GM20000 (cell line): ENCODE results near the gene CLMP.
"Not testable (repeated sequence)": the region's sequence is repeated elsewhere in the genome, so short reads cannot be mapped to it uniquely, and the experiment has no call there.

Experiments used
- DNase-seq: peaks from one replicate; pipeline ENCODE4 v3.0.0; 2012; ENCODE audit warnings: low spot score
- CTCF ChIP-seq: IDR thresholded peaks from 2 replicates; pipeline ENCODE4 v1.5.1; 2012; ENCODE audit warnings: mild to moderate bottlenecking, control low read depth; ENCODE audit errors: extremely low read depth, missing control alignments

The CLMP gene

GRCh38 chr11:123209591-123209990, 14.5 kb upstream of the CLMP start:
- TF ChIP-seq CTCF = no peak
- DNase-seq = no peak

GRCh38 chr11:123206791-123207434, 11.9 kb upstream of the CLMP start:
- no peak for DNase-seq
- no peak for TF ChIP-seq CTCF

GRCh38 chr11:123206055-123206454, 11.0 kb upstream of the CLMP start:
- not testable (repeated sequence) for DNase-seq

- no peak for TF ChIP-seq CTCF
- no peak for DNase-seq
These were observed 8.9 kb upstream of the CLMP start for GRCh38 chr11:123203934-123204333.

- no peak for TF ChIP-seq CTCF
- no peak for DNase-seq
These were observed 8.4 kb upstream of the CLMP start for GRCh38 chr11:123203471-123203870.

- DNase-seq = no peak
- no peak for TF ChIP-seq CTCF
These were observed 7.4 kb upstream of the CLMP start for GRCh38 chr11:123202155-123203151.

GRCh38 chr11:123200264-123200663, 5.2 kb upstream of the CLMP start:
- no peak for DNase-seq
- TF ChIP-seq CTCF = no peak

- TF ChIP-seq CTCF = no peak
- DNase-seq = no peak
These were observed 2.7 kb upstream of the CLMP start for GRCh38 chr11:123197711-123198110.
